T-helper 17 cell (primary cell): ENCODE data around the gene ARF1. TPM values are rescaled to one million over a fixed set of nuclear protein-coding genes. Genes with fewer than 3 reads are reported as not detected.

Experiments used
- ATAC-seq: fragments of 150-1000 bp; cut with Tn5 transposase; 2 replicates; pipeline ENCODE4 v1.10.0; 2021; ENCODE audit warnings: mild to moderate bottlenecking, moderate library complexity
- DNase-seq, 3 donors: peaks; one replicate each; pipeline versions ENCODE4 v3.0.0 to v3.0.0-alpha.2; 2020 to 2021
- H3K9me3 ChIP-seq: one replicate; pipeline ENCODE4 v1.7.0; 2013; ENCODE audit warnings: low read length, mild to moderate bottlenecking; ENCODE audit not compliant: control insufficient read depth, poor library complexity, severe bottlenecking
- H3K27ac Mint-ChIP-seq: one replicate; pipeline ENCODE4 v1.8.0; 2022; ENCODE audit warnings: mild to moderate bottlenecking, moderate library complexity, mixed read lengths
- H3K27me3 Mint-ChIP-seq: one replicate; pipeline ENCODE4 v1.8.0; 2022; ENCODE audit warnings: mixed read lengths
- H3K36me3 Mint-ChIP-seq: one replicate; pipeline ENCODE4 v1.8.0; 2022; ENCODE audit warnings: low read depth, mixed read lengths
- H3K4me1 Mint-ChIP-seq: one replicate; pipeline ENCODE4 v1.8.0; 2022; ENCODE audit warnings: mild to moderate bottlenecking, mixed read lengths
- H3K4me3 Mint-ChIP-seq: one replicate; pipeline ENCODE4 v1.8.0; 2022; ENCODE audit warnings: mild to moderate bottlenecking, moderate library complexity, mixed read lengths
- total RNA-seq, 4 donors: library from RNA in 2 of 4; stranded (reverse) in 2 of 4; gene quantifications; one replicate each; pipeline ENCODE4 v1.2.3 and lab custom pipeline; 2022 to 2026

Gene ARF1
- total RNA-seq, 2 donors from 2014 or later: 325 to 382 TPM

- ATAC-seq: no peak
- Mint-ChIP-seq H3K4me3 (no peak overlapping the region), H3K36me3 (no peaks in the 10 kb centered on the region), H3K4me1 (peaks cover 22% of the 10 kb centered on the region), H3K27ac (no peak overlapping the region), H3K27me3 (peaks cover 12% of the 10 kb centered on the region)
- no peaks in the 10 kb centered on the region for H3K9me3 ChIP-seq
- no peak for DNase-seq
These were observed 12.3 kb upstream of the ARF1 start for GRCh38 chr1:228070173-228070572.

- H3K27ac Mint-ChIP-seq: no peak overlapping the region
- no peak overlapping the region for H3K4me3 Mint-ChIP-seq
These were observed 11.7 kb upstream of the ARF1 start for GRCh38 chr1:228070851-228071250.

GRCh38 chr1:228071839-228072657 lies 10.5 kb upstream of the ARF1 start:
- peaks cover 24% of the 10 kb centered on the region for H3K4me1 Mint-ChIP-seq
- no peaks in the 10 kb centered on the region for H3K36me3 Mint-ChIP-seq
- H3K9me3 ChIP-seq: no peaks in the 10 kb centered on the region
- DNase-seq (no peak), ATAC-seq (peak; percentile 32)
- no peak overlapping the region for H3K27ac Mint-ChIP-seq
- H3K27me3 Mint-ChIP-seq: no peaks in the 10 kb centered on the region
- H3K4me3 Mint-ChIP-seq: no peak overlapping the region

More at GRCh38 chr1:228070851-228071250, 11.7 kb upstream of the ARF1 start:
- ATAC-seq: no peak
- peaks cover 22% of the 10 kb centered on the region for H3K4me1 Mint-ChIP-seq
- no peaks in the 10 kb centered on the region for H3K9me3 ChIP-seq
- no peaks in the 10 kb centered on the region for H3K36me3 Mint-ChIP-seq
- H3K27me3 Mint-ChIP-seq: peaks cover 9% of the 10 kb centered on the region
- no peak for DNase-seq

GRCh38 chr1:228072658-228073043 lies 9.9 kb upstream of the ARF1 start:
- DNase-seq: no peak
- Mint-ChIP-seq H3K36me3 (no peaks in the 10 kb centered on the region), H3K4me3 (no peak overlapping the region), H3K27ac (no peak overlapping the region), H3K4me1 (peaks cover 27% of the 10 kb centered on the region), H3K27me3 (no peaks in the 10 kb centered on the region)
- no peak for ATAC-seq
- H3K9me3 ChIP-seq: no peaks in the 10 kb centered on the region

GRCh38 chr1:228073061-228073856 lies 9.2 kb upstream of the ARF1 start:
- no peak overlapping the region for H3K4me3 Mint-ChIP-seq
- DNase-seq (no peak), ATAC-seq (no peak)
- no peaks in the 10 kb centered on the region for H3K36me3 Mint-ChIP-seq
- H3K27me3 Mint-ChIP-seq: no peaks in the 10 kb centered on the region
- H3K4me1 Mint-ChIP-seq: peaks cover 29% of the 10 kb centered on the region
- H3K9me3 ChIP-seq: no peaks in the 10 kb centered on the region
- no peak overlapping the region for H3K27ac Mint-ChIP-seq

GRCh38 chr1:228073857-228074545 lies 8.5 kb upstream of the ARF1 start:
- DNase-seq (no peak), ATAC-seq (no peak)
- no peak overlapping the region for H3K27ac Mint-ChIP-seq
- no peak overlapping the region for H3K4me3 Mint-ChIP-seq
- no peaks in the 10 kb centered on the region for H3K27me3 Mint-ChIP-seq
- no peaks in the 10 kb centered on the region for H3K9me3 ChIP-seq
- H3K4me1 Mint-ChIP-seq: peaks cover 29% of the 10 kb centered on the region
- H3K36me3 Mint-ChIP-seq: no peaks in the 10 kb centered on the region

- ATAC-seq: no peak
- Mint-ChIP-seq H3K27ac (no peak overlapping the region), H3K4me1 (peaks cover 29% of the 10 kb centered on the region), H3K36me3 (no peaks in the 10 kb centered on the region), H3K27me3 (no peaks in the 10 kb centered on the region), H3K4me3 (no peak overlapping the region)
- no peak for DNase-seq
- no peaks in the 10 kb centered on the region for H3K9me3 ChIP-seq
These were observed 7.4 kb upstream of the ARF1 start for GRCh38 chr1:228074954-228075730.

GRCh38 chr1:228075801-228076271 lies 6.7 kb upstream of the ARF1 start:
- Mint-ChIP-seq H3K4me1 (peaks cover 30% of the 10 kb centered on the region), H3K4me3 (no peak overlapping the region), H3K36me3 (no peaks in the 10 kb centered on the region), H3K27me3 (no peaks in the 10 kb centered on the region), H3K27ac (no peak overlapping the region)
- H3K9me3 ChIP-seq: no peaks in the 10 kb centered on the region
- no peak for DNase-seq
- ATAC-seq: no peak

- ATAC-seq (no peak), DNase-seq (no peak)
- no peaks in the 10 kb centered on the region for H3K9me3 ChIP-seq
- peaks cover 28% of the 10 kb centered on the region for H3K4me1 Mint-ChIP-seq
- no peaks in the 10 kb centered on the region for H3K36me3 Mint-ChIP-seq
- no peaks in the 10 kb centered on the region for H3K27me3 Mint-ChIP-seq
- H3K4me3 Mint-ChIP-seq: no peak overlapping the region
- no peak overlapping the region for H3K27ac Mint-ChIP-seq
These were observed 5.6 kb upstream of the ARF1 start for GRCh38 chr1:228076796-228077430.

GRCh38 chr1:228077565-228078330 lies 4.8 kb upstream of the ARF1 start:
- Mint-ChIP-seq H3K27ac (no peak overlapping the region), H3K36me3 (no peaks in the 10 kb centered on the region), H3K4me3 (no peak overlapping the region), H3K4me1 (peaks cover 24% of the 10 kb centered on the region), H3K27me3 (no peaks in the 10 kb centered on the region)
- no peak for DNase-seq
- no peak for ATAC-seq
- H3K9me3 ChIP-seq: no peaks in the 10 kb centered on the region

GRCh38 chr1:228079013-228079412 lies 3.5 kb upstream of the ARF1 start:
- Mint-ChIP-seq H3K4me3 (no peak overlapping the region), H3K4me1 (peaks cover 27% of the 10 kb centered on the region), H3K27ac (no peak overlapping the region), H3K36me3 (no peaks in the 10 kb centered on the region), H3K27me3 (no peaks in the 10 kb centered on the region)
- no peaks in the 10 kb centered on the region for H3K9me3 ChIP-seq
- DNase-seq: no peak
- ATAC-seq: no peak
